DMS153 treated with DMSO at 0.1 percent for 48 hours (cell line): ENCODE results near the gene MNT.

ENCODE experiments used
- DNase-seq: peaks from one replicate; lab custom pipeline; 2025; ENCODE audit not compliant: unreplicated experiment; lab: John Stamatoyannopoulos, UW

Gene MNT

GRCh38 chr17:2416010-2416734 is 15.3 kb upstream of the MNT start:
- DNase-seq: peak; percentile 23

- DNase-seq: no peak
Observed at GRCh38 chr17:2415081-2415480, 14.2 kb upstream of the MNT start.

GRCh38 chr17:2414446-2415064 is 13.7 kb upstream of the MNT start:
- no peak for DNase-seq

GRCh38 chr17:2412561-2413021 is 11.7 kb upstream of the MNT start:
- no peak for DNase-seq

GRCh38 chr17:2410951-2411350 is 10.1 kb upstream of the MNT start:
- DNase-seq: no peak

- DNase-seq: no peak
Observed at GRCh38 chr17:2406903-2407790, 6.3 kb upstream of the MNT start.

GRCh38 chr17:2406271-2406902 is 5.5 kb upstream of the MNT start:
- no peak for DNase-seq

- DNase-seq: no peak
Observed at GRCh38 chr17:2405247-2405926, 4.5 kb upstream of the MNT start.

GRCh38 chr17:2403044-2403443 is 2.2 kb upstream of the MNT start:
- DNase-seq: no peak

GRCh38 chr17:2402544-2402943 is 1.7 kb upstream of the MNT start:
- DNase-seq: no peak

GRCh38 chr17:2401426-2402221 is 764 bp upstream of the MNT start:
- peak; percentile 66 for DNase-seq

GRCh38 chr17:2400474-2400866 is 390 bp downstream of the MNT start:
- DNase-seq: no peak

GRCh38 chr17:2399572-2400473 is 1.0 kb downstream of the MNT start:
- DNase-seq: peak; percentile 64

GRCh38 chr17:2398655-2399571 is 1.9 kb downstream of the MNT start:
- DNase-seq: peak; percentile 24

- DNase-seq: no peak
Observed at GRCh38 chr17:2398182-2398581, 2.7 kb downstream of the MNT start.

GRCh38 chr17:2397247-2398171 is 3.4 kb downstream of the MNT start:
- DNase-seq: no peak
